ENCODE data around the gene CAPN1.

DNA sequence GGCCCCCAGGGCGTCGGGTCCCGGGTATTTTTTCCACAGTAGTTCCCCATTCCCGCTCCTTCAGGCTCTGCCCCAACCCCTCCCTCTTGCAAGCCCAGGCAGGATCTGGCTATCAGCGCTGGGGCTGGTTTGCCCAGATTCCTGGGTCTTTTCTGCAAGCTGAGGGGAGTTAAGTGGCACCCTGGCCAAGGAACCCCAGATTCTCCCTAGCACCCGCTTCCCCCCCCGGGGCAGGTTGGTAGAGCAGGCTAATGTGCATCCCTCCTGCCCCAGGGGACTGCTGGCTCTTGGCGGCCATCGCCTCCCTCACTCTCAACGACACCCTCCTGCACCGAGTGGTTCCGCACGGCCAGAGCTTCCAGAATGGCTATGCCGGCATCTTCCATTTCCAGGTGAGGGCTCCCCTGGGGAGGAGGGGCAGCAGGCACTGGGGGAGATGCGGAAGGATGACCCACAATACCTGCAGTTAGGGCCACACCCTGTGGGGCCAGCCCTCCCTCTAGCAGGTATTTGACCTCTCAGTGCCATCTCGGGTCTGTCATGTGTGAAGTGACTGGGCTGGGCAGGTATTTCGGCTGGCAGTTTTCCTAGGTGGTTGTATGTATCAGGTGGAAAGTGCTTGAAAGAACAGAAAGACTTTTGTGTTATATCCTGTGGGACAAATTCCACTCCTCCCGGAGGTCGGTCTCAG, 1.6 kb downstream of the CAPN1 start:
- TF ChIP-seq, protein P1, sequence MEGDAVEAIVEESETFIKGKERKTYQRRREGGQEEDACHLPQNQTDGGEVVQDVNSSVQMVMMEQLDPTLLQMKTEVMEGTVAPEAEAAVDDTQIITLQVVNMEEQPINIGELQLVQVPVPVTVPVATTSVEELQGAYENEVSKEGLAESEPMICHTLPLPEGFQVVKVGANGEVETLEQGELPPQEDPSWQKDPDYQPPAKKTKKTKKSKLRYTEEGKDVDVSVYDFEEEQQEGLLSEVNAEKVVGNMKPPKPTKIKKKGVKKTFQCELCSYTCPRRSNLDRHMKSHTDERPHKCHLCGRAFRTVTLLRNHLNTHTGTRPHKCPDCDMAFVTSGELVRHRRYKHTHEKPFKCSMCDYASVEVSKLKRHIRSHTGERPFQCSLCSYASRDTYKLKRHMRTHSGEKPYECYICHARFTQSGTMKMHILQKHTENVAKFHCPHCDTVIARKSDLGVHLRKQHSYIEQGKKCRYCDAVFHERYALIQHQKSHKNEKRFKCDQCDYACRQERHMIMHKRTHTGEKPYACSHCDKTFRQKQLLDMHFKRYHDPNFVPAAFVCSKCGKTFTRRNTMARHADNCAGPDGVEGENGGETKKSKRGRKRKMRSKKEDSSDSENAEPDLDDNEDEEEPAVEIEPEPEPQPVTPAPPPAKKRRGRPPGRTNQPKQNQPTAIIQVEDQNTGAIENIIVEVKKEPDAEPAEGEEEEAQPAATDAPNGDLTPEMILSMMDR (IDR thresholded peaks at IDR 0.05; ENCODE audit: insufficient read depth, low read depth, low read length): no peak
- TF ChIP-seq EZH2 (IDR thresholded peaks at IDR 0.05; ENCODE audit: insufficient read depth, low read length): no peak
